Suprapubic skin (tissue), 4 donors: ENCODE measurements around the gene CARMIL3.

Source experiments
- CTCF ChIP-seq, 2 donors: fragments of 200-600 bp in 1 of 2; fragments of 450-650 bp in 1 of 2; sonication (generic) in 1 of 2; IDR thresholded peaks; one replicate each; pipeline ENCODE4 v1.5.1; 2016 to 2019; ENCODE audit warnings: antibody characterized with exemption in 2 of 2, mild to moderate bottlenecking in 1 of 2, moderate library complexity in 1 of 2
- POLR2A ChIP-seq, 2 donors: fragments of 450-650 bp; IDR thresholded peaks; one replicate each; pipeline ENCODE4 v1.6.1; 2017; ENCODE audit warnings: antibody characterized with exemption in 2 of 2, mild to moderate bottlenecking in 2 of 2, moderate library complexity in 2 of 2
- POLR2AphosphoS5 ChIP-seq, 3 donors: sonication (generic); formaldehyde crosslinking; IDR thresholded peaks; one replicate each; pipeline ENCODE4 v1.6.1; 2017; ENCODE audit warnings: antibody characterized with exemption in 3 of 3

DNA sequence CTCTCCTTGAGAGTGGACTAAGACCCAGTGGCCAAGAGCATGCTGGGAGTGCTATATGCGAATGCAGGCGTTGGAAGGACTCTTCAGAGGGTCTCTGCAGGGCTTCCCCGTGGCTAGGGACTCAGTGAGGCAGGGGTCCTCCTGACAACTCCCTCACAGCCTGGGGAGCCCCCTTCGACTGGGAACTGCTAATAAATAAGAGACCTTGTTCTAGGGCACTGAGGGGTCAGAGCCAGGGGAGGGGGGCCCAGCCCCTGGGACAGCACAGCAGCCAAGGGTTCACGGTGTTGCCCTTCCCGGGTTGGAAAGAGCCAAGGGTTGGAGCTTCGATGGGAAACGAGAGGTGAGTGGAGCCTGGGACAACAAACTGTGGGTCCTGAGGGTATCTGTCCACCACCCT is 13.6 kb downstream of the CARMIL3 start:
- TF ChIP-seq CTCF (IDR thresholded peaks at IDR 0.05) (no peak), POLR2AphosphoS5 (IDR thresholded peaks at IDR 0.05) (no peak), POLR2A (IDR thresholded peaks at IDR 0.05) (no peak)
